H1 (cell line): ENCODE results near the gene MXD4. TPM values are rescaled to one million over a fixed set of nuclear protein-coding genes. Genes with fewer than 3 reads are reported as not detected.

Experiments used
- BCL11A ChIP-seq, 2 experiments: IDR thresholded peaks; one replicate each; pipeline ENCODE4 v1.6.1; 2011; ENCODE audit warnings: low read depth in 2 of 2, low read length in 2 of 2, mild to moderate bottlenecking in 2 of 2
- CEBPB ChIP-seq: IDR thresholded peaks from 2 replicates; pipeline ENCODE4 v1.6.1; 2012; ENCODE audit warnings: low read depth, low read length
- CHD7 ChIP-seq: fragments of 300-600 bp; sonication (generic); IDR thresholded peaks from 2 replicates; pipeline ENCODE4 v1.7.1; 2012; ENCODE audit warnings: low read length, moderate library complexity, mild to moderate bottlenecking, inconsistent platforms; ENCODE audit not compliant: insufficient replicate concordance
- USF2 ChIP-seq: IDR thresholded peaks from 2 replicates; pipeline ENCODE4 v1.6.1; 2011; ENCODE audit warnings: low read length, improper control_type of control experiment
- polyA plus RNA-seq, 7 experiments: library from polyadenylated mRNA; depleted of rRNA in 3 of 7; stranded (reverse) in 5 of 7; unstranded in 2 of 7; fragments of >200 nt in 5 of 7; fragments of 200-250 nt in 2 of 7; gene quantifications; 1 replicate in 5 of 7; 2 replicates in 1 of 7; 4 replicates in 1 of 7; pipeline versions ENCODE4 v1.2.1 to v1.2.3, GENCODE V29; 2011 to 2013; ENCODE audit warnings: missing spikeins in 2 of 7, mixed read lengths in 2 of 7
- total RNA-seq: library from RNA; stranded (reverse); fragmentation: NEBNext Ultra II Directional; extraction: Animal tissue kit (Norgen Biotek cat#: 25700); gene quantifications from 2 replicates; pipeline ENCODE4 v1.2.1, GENCODE V29; 2021

Gene MXD4
- total and polyA plus RNA-seq, 2 of the 8 experiments (the other 6 are each of a cell fraction or from before 2014, with no cell fraction given) = 18.0 to 20.8 TPM

GRCh38 chr4:2290974-2291704 lies 29.2 kb upstream of the MXD4 start (continued):
- TF ChIP-seq BCL11A (IDR thresholded peaks at IDR 0.05; ENCODE audit: low read depth in 2 of 2, low read length in 2 of 2) (no peak), CHD7 (no peak), USF2 (no peak), CEBPB (no peak)
- TF ChIP-seq, all 59 proteins: peak for 0
